ENCODE results near the gene KTN1.

Gene KTN1

DNA sequence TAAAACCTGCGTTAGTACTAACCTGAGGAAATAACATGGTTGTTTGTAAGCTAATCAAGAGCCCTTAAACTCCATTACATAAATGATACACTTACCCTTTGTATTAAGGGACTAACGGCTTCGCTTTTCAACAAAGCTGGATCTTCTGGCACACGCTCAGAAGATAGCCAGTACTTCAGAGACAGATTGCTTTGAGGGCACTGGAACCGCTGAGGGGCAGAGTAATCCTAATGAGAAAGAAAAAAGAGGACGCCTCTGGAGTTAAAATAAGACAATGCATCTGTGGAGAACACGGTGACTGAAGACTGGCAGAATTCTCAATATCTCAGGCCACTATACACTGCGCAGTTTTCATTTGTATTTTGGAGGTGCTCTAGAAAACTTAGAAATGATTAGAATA, 1.5 kb upstream of the KTN1 start:
- no peak for FAIRE-seq

- FAIRE-seq, result no peak
These were observed 699 bp downstream of the KTN1 start for GRCh38 chr14:55580470-55581341.

GRCh38 chr14:55581342-55581771, 1.4 kb downstream of the KTN1 start:
- FAIRE-seq, result peak; percentile 11

GRCh38 chr14:55582746-55583145, 2.7 kb downstream of the KTN1 start:
- no peak for FAIRE-seq

DNA sequence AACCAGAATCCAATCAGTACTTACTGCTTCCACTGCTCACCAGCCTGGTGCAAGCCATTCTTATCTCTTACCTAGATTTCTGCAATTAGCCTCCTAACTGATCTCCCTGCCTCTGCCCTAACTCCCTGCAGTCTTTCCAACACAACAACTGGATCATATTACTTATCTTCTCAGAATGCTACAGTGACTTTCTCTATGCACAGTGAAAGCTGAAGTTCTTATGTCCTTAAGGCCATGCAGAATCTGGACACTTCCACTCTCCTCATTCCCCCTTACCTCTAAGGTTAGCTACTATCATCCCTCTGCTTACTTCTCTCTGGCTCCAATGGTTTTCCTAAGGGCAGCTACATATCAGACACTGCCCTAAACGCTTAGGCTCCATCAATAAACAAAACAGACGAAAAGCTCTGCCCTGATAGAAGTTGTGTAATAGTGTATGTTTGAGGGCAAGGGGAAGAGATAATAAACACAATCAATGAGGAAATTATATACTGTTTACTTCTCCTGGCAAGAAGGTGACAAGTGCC, 4.0 kb downstream of the KTN1 start:
- no peak for FAIRE-seq

GRCh38 chr14:55585854-55586253, 5.8 kb downstream of the KTN1 start:
- FAIRE-seq, result no peak

- no peak for FAIRE-seq
These were observed 6.4 kb downstream of the KTN1 start for GRCh38 chr14:55586411-55586810.

DNA sequence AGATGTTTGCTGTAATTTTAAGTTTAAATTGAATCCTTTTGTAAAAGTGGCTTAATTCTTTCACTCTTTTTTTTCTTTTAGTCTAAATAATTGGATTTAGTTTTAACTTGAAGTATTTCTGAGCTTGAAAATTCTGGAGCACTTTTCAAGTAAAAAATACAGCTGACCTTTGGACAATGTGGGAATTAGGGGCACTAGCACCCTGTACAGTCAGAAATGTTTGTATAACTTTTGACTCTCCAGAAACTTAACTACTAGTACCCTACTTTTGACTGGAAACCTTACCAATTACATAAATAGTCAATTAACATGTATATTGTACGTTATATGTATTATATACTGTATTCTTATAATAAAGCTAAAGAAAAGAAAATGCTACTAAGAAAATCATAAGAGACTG, 7.8 kb downstream of the KTN1 start:
- FAIRE-seq, result peak; percentile 21

GRCh38 chr14:55588259-55588699, 8.3 kb downstream of the KTN1 start:
- no peak for FAIRE-seq

- FAIRE-seq, result no peak
These were observed 9.2 kb downstream of the KTN1 start for GRCh38 chr14:55589171-55589570.

- peak; percentile 3 for FAIRE-seq
These were observed 12.4 kb downstream of the KTN1 start for GRCh38 chr14:55592436-55592835.

DNA sequence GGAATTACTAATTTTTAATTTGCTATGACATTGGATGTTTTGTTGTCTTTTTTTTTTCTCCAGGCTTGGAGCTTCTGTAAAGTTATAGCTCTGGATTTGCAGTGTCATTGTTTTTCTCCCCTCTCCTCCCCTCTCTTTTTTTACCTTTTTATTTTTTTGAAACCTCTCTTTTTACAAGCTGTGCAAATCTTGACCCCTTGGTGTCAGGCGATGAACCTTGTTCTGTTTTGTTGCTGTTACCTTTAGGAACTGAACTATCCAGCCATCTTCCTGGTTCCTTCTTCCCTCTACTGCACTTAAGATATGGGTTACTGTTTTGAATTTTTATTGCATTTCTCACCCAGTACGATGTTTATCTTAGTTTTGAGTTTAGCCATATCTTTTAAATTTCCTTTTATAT, 13.7 kb downstream of the KTN1 start:
- FAIRE-seq, result peak; percentile 19

GRCh38 chr14:55599250-55599879, 19.4 kb downstream of the KTN1 start:
- FAIRE-seq, result no peak

GRCh38 chr14:55600784-55601561, 21.0 kb downstream of the KTN1 start:
- no peak for FAIRE-seq

DNA sequence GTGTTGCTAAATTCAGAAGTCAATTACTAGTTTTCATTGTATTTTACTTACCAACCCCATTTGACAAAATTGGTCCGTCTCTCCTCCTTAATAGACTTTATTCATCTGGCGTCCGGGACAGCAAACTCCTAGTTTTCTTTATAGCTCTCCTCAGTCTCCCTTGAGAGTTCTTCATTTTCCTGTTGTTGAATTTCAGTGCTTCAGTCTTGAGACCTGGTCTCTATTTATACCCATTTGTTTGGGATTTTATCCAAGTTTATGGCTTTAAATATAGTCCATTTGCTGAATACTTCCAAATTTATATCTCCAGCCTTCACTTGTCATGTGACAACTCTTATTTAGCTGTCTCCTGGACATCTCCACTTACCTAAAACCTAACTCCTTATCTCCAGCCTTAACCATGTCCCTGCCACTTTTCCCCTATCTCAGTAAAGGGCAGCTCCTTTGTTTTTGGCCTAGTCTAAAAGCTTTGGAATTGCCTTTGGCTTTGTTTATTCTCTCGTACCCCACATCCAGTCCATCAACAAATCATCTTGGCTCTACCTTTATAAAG, 23.5 kb downstream of the KTN1 start:
- no peak for FAIRE-seq

DNA sequence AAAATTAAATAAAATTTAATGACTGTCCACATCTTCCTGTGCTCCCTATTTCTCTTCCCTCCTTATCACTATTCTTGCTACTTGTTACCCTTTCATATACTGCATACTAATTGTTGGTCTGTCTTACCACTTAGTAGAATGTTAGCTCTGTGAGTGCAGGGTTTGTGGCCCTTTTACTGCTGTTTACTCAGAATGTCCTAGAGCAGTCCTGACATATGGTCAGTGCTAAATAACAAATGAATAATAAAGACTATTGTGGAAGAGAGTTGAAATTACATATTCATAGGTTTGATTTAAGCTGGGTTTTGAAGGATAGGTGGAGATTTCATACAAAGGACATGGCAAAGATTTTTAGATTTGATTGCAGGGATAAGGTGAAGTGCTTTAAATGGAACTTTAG, 24.5 kb downstream of the KTN1 start:
- FAIRE-seq, result no peak

DNA sequence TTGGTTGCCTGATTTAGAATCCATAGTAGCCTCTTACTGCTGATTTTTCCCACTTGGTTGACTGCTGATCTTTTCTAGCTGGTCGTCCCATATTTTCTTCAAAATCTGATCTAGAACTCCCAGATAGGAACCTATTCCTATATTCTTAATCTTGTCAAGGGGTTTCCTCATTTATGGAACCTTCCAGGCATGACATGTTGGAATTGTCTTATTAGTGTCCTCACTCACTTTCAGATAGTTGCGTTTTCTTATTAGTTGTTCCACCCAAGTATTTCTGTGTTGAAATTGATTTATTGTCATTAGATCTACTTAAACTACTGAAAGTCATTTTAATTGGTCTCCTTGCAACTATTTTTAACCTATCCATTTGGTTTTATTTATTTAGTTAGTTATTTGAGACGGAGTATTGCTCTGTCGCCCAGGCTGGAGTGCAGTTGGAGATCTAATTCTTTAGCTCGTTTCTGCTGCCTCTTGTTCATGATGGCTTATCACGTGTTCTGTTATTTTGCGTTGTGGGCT, 25.0 kb downstream of the KTN1 start:
- peak; percentile 52 for FAIRE-seq

GRCh38 chr14:55605793-55606192, 25.8 kb downstream of the KTN1 start:
- peak; percentile 94 for FAIRE-seq

DNA sequence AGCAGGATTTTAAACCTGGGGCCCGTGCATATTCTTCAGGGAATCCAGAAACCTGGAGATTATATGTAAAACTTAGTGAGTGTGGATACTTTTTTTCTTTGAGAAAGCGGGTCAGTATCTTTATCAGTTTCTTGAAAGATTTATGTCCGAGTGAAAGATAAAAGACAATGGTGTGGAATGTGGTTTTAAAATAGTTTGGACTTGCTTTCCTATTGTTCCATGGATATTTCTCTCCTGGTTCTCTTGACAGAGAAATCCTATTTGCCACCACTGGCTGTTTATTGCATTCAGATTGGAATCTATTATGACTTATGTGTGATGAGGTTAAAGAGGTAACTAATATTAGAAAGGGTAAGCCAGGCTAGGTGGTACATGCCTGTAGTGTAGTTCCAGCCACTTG, 27.4 kb downstream of the KTN1 start:
- FAIRE-seq, result no peak

DNA sequence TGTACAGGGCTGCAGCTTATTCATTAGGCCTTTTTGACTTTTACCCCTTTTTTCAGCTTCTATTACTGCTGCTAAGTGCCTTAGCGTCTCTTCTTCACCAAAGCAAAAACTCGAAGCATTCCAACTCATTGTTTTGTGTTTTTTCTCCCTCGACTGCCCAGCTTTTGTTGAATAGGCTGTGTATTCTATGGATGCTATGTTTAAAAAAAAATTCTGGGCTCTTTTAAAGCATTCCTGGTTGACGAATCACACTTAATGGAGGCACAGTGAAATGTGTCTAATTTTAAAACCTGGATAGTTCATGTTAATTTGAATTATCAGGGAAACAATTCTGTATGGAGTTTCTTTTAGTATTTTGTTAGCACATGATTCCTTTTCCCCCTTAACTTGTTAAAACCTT, 29.7 kb downstream of the KTN1 start:
- FAIRE-seq, result no peak

DNA sequence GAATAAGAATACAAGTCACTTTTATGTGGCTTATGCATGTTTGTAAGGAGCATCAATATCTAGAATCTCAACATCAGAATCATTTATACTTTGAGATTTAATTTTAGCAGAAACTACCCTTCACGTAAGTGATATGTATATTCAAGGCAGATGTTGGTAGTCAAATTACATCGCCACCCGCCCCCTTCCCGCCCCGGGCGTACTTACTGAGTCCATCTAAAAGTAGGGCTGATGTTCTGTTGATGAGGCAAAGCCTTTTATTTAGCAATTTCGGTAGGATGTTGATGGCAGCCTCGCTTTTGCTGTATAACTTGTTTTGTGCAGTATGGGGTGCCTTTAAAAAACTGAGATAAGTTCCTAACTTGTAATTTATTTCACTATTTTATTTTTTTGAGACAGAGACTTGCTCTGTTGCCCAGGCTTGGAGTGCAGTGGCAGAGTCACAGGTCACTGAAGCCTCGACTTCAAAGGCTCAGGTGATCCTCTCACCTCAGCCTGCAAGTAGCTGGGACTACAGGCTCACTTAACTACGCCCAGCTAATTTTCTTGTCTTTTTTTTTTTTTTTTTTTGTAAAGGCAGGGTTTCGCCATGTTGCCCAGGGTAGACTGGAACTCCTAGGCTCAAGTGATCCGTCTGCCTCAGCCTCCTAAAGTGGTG, 30.8 kb downstream of the KTN1 start:
- no peak for FAIRE-seq

GRCh38 chr14:55611859-55612258, 31.9 kb downstream of the KTN1 start:
- FAIRE-seq, result no peak
